Spleen (tissue), 11 donors: ENCODE results near the gene ADCY4. TPM values are rescaled to one million over a fixed set of nuclear protein-coding genes. Genes with fewer than 3 reads are reported as not detected.

ENCODE experiments used
- DNase-seq: peaks from one replicate; pipeline ENCODE4 v3.0.0-alpha.2; 2020
- H3K27ac ChIP-seq, 8 donors: fragments of 200-600 bp; sonication (generic) in 7 of 8; 1 replicate in 4 of 8; 2 replicates in 4 of 8; pipeline versions ENCODE4 v1.5.0 to v1.8.0; 2016 to 2021; ENCODE audit warnings: inconsistent platforms in 4 of 8, mild to moderate bottlenecking in 4 of 8, moderate library complexity in 1 of 8
- H3K27me3 ChIP-seq, 7 donors: fragments of 200-600 bp; sonication (generic) in 6 of 7; replicated peaks in 1 of 7; 1 replicate in 4 of 7; 2 replicates in 3 of 7; pipeline versions ENCODE4 v1.5.0 to v1.8.0; 2016 to 2021; ENCODE audit warnings: inconsistent platforms in 3 of 7, mild to moderate bottlenecking in 1 of 7
- H3K36me3 ChIP-seq, 6 donors: fragments of 200-600 bp; sonication (generic) in 5 of 6; 1 replicate in 4 of 6; 2 replicates in 2 of 6; pipeline versions ENCODE4 v1.5.0 to v1.8.0; 2016 to 2021; ENCODE audit warnings: inconsistent platforms in 2 of 6
- H3K4me1 ChIP-seq, 6 donors: fragments of 200-600 bp; sonication (generic) in 5 of 6; 1 replicate in 3 of 6; 2 replicates in 3 of 6; pipeline versions ENCODE4 v1.5.0 to v1.8.0; 2016 to 2021; ENCODE audit warnings: inconsistent platforms in 3 of 6
- H3K4me3 ChIP-seq, 8 donors: fragments of 200-600 bp; sonication (generic) in 7 of 8; 1 replicate in 4 of 8; 2 replicates in 4 of 8; pipeline versions ENCODE4 v1.5.0 to v1.8.0; 2016 to 2021; ENCODE audit warnings: inconsistent platforms in 4 of 8, mild to moderate bottlenecking in 4 of 8, moderate library complexity in 2 of 8
- H3K9me3 ChIP-seq, 8 donors: fragments of 200-600 bp; sonication (generic) in 7 of 8; 1 replicate in 4 of 8; 2 replicates in 4 of 8; pipeline versions ENCODE4 v1.5.0 to v1.8.0; 2016 to 2021; ENCODE audit warnings: inconsistent platforms in 4 of 8
- POLR2A ChIP-seq, 3 donors: fragments of 450-650 bp; IDR thresholded peaks; one replicate each; pipeline ENCODE4 v1.5.1; 2017; ENCODE audit warnings: antibody characterized with exemption in 3 of 3, mild to moderate bottlenecking in 1 of 3
- POLR2AphosphoS5 ChIP-seq, 3 donors: sonication (generic); formaldehyde crosslinking; IDR thresholded peaks; one replicate each; pipeline ENCODE4 v1.5.1; 2017; ENCODE audit warnings: antibody characterized with exemption in 3 of 3
- WGBS, 5 donors: extraction: QIAGEN DNeasy Blood & Tissue Kit in 3 of 5; methylation state at CpG; one replicate each; pipeline versions ENCODE4 v1.1.5 to v1.1.7; 2013 to 2018; 5-methylcytosine and 5-hydroxymethylcytosine counted together
- intact Hi-C: fragments of 100-400 bp; cut with DNase I; formaldehyde crosslinking; loops from one replicate; pipeline ENCODE4 v1.15.0; 2023; ENCODE audit warnings: low total_unique reads
- polyA plus RNA-seq, 3 donors: library from polyadenylated mRNA; stranded (reverse); fragments of 200-250 nt; gene quantifications; one replicate each; pipeline ENCODE4 v1.2.1, GENCODE V29; 2013
- total RNA-seq, 7 donors: library from RNA; depleted of rRNA in 3 of 7; stranded (reverse); fragments of >200 nt in 3 of 7; fragmentation: NEBNext Ultra II Directional in 4 of 7; extraction: Animal tissue kit (Norgen Biotek cat#: 25700) in 4 of 7; gene quantifications; one replicate each; pipeline versions ENCODE4 v1.1.0 to v1.2.1, GENCODE V29; 2016 to 2021
- TF ChIP-seq, protein P1 (sequence below), 11 experiments: fragments of 200-600 bp in 7 of 11; fragments of 450-650 bp in 4 of 11; sonication (generic) in 4 of 11; IDR thresholded peaks in 8 of 11; conservative IDR thresholded peaks in 3 of 11; 1 replicate in 7 of 11; 2 replicates in 4 of 11; pipeline versions ENCODE4 v1.4.0 to v1.8.0; 2016 to 2021; ENCODE audit warnings: antibody characterized with exemption in 11 of 11, inconsistent platforms in 4 of 11, mild to moderate bottlenecking in 1 of 11
- donor health status: healthy with polysubstance abuse.
- donor health status: DM: no; HTN: no; CAD: no; lungs with moderate emphysema.
- donor health status: DM: no; HTN: no; CAD: no.
- donor health status: Bipolar disorder and iron deficiency.
- donor health status: healthy.
- donor health status: DM: no; HTN: no; CAD: no.
- donor health status: DM: yes; HTN: yes; CAD: no.

Gene ADCY4
- total and polyA plus RNA-seq, 10 donors: 13.0 to 114 (median 56.7) TPM

DNA sequence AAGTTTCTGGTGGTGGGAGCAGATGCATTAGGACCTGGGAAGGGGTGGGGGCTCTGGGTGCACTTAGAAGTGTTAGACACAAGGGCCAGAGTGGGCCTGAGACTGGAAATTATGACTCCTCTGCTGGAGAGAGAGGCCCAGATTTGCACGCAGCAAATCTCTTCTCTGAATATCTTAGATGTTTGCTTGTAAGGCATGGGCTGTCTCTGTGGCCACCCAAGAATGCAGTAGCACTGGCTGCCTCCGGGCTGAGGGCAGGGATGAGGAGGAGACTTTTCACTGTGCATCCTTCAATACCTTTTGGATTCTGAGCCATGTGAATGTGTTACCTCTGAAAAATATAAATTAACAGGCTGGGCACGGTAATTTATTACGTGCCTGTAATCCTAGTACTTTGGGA, 49.5 kb downstream of the ADCY4 start:
- no peaks in the 10 kb centered on the region for H3K27me3 ChIP-seq
- no peaks in the 10 kb centered on the region for H3K9me3 ChIP-seq
- 89 to 94% (median 91%) methylated on average over 4 of the region's 4 CpGs for WGBS, 5 donors
- peaks cover 3 to 44% (median 16%) of the 10 kb centered on the region in 6 donors for H3K4me1 ChIP-seq
- intact Hi-C loops: no loop called here
- TF ChIP-seq POLR2AphosphoS5 (IDR thresholded peaks at IDR 0.05) (no peak), POLR2A (IDR thresholded peaks at IDR 0.05) (no peak)
- TF ChIP-seq, protein P1, sequence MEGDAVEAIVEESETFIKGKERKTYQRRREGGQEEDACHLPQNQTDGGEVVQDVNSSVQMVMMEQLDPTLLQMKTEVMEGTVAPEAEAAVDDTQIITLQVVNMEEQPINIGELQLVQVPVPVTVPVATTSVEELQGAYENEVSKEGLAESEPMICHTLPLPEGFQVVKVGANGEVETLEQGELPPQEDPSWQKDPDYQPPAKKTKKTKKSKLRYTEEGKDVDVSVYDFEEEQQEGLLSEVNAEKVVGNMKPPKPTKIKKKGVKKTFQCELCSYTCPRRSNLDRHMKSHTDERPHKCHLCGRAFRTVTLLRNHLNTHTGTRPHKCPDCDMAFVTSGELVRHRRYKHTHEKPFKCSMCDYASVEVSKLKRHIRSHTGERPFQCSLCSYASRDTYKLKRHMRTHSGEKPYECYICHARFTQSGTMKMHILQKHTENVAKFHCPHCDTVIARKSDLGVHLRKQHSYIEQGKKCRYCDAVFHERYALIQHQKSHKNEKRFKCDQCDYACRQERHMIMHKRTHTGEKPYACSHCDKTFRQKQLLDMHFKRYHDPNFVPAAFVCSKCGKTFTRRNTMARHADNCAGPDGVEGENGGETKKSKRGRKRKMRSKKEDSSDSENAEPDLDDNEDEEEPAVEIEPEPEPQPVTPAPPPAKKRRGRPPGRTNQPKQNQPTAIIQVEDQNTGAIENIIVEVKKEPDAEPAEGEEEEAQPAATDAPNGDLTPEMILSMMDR (IDR thresholded peaks at IDR 0.05 in 8 of 11, conservative IDR thresholded peaks at IDR 0.05 in 3 of 11): no peak
- H3K36me3 ChIP-seq: peaks cover 0 to 15% (median 12%) of the 10 kb centered on the region in 6 donors
- no peak overlapping the region for H3K4me3 ChIP-seq
- no peak overlapping the region for H3K27ac ChIP-seq
- no peak for DNase-seq

DNA sequence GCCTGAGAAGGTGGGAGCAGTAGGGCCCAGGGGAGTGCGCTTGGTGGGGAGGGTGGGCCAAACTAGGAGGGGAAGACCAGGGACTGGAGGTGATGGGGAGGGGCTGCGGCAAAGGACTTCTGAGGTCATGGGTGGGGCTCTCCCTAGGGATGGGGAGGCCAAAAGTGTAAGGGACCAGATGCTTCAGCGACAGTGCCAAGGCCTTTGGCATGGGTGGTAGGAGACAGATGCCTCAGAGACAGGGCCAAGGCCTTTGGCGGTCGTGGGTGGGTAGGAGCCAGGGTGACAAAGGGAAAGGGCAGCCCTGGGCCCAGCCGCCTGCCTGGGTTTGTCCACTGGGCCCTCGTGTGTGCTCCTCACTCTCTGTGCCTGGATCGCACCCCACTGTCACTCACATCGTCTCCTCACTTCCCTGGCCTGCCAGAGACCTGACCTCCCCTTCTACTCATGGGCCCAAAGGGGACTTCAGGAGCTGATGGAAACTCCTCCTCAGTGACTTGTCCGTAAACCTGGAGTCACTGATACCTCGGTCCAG, 50.3 kb downstream of the ADCY4 start:
- Histone ChIP-seq H3K9me3 (no peaks in the 10 kb centered on the region), H3K27ac (no peak overlapping the region), H3K27me3 (no peaks in the 10 kb centered on the region), H3K4me1 (peaks cover under 1 to 44% (median 24%) of the 10 kb centered on the region in 6 donors), H3K36me3 (peaks cover 0 to 7% (median 5%) of the 10 kb centered on the region in 6 donors), H3K4me3 (no peak overlapping the region)
- intact Hi-C loops: no loop called here
- WGBS, 5 donors: 80 to 89% (median 83%) methylated on average over 8 to 11 of the region's 11 CpGs
- no peak for DNase-seq
- TF ChIP-seq, protein P1 (IDR thresholded peaks at IDR 0.05 in 8 of 11, conservative IDR thresholded peaks at IDR 0.05 in 3 of 11): no peak
- no peak for TF ChIP-seq POLR2AphosphoS5 (IDR thresholded peaks at IDR 0.05)
- no peak for TF ChIP-seq POLR2A (IDR thresholded peaks at IDR 0.05)

DNA sequence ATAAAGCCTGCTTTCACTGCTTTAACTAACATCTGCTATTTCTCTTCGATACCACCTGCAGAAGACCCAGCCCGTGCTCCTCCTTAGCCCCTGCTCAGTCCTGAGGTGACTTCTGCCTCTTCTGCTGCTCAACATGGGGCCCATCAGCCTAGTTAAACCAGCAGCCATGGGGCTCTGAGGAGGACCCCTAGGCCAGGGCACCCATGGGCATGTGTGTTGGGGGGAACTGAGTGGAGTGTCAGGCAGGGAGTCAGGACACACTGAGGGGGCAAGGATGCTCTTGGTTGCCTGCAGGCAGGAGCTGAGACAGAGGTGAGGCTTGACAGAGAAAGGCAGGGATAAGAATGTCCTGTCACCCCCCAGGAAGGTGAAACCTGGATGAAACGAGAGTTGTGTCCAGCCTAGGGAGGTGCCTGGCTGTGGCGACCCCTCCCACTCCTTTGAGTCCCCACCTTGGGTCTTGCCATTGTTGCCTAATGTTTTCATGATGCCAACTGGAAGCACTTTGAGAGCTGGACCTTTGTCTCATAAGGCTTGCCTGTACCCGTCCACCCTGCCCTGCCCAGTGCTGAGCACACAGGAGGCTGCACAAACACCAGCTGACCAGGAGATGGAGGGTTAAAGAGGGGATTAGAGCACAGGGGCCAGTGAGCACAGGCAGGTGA, 50.9 kb downstream of the ADCY4 start:
- Histone ChIP-seq H3K4me1 (peaks cover 7 to 46% (median 30%) of the 10 kb centered on the region in 6 donors), H3K27ac (no peak overlapping the region), H3K4me3 (no peak overlapping the region), H3K36me3 (peaks cover 0 to under 1% (median 0%) of the 10 kb centered on the region in 6 donors), H3K27me3 (no peaks in the 10 kb centered on the region), H3K9me3 (no peaks in the 10 kb centered on the region)
- intact Hi-C loops: no loop called here
- WGBS, 5 donors: 93 to 98% (median 96%) methylated on average over 4 to 5 of the region's 5 CpGs
- TF ChIP-seq POLR2AphosphoS5 (IDR thresholded peaks at IDR 0.05) (no peak), POLR2A (IDR thresholded peaks at IDR 0.05) (no peak)
- TF ChIP-seq, protein P1 (IDR thresholded peaks at IDR 0.05 in 8 of 11, conservative IDR thresholded peaks at IDR 0.05 in 3 of 11): no peak
- peak; percentile 59 for DNase-seq

DNA sequence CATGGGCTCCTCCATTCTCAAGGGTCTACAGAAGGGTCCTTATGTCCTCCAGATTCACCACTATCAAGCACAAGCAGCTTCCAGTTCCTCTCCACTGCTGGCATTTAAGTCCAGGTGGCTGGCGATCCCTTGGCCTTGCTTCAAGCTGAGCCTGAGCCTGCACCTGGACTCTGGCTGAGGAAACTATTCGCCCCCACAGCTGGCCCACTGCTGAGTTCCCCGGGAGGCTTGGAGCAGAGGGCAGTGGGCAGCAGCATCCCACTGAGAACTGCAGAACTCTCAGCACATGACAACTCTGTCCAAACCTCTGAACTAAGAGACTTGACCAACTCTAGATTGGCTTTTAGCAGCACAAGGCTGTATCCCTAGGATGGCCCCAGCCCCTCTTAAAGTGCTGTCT, 52.1 kb downstream of the ADCY4 start:
- Histone ChIP-seq H3K4me1 (peaks cover 7 to 58% (median 42%) of the 10 kb centered on the region in 6 donors), H3K4me3 (no peak overlapping the region), H3K36me3 (no peaks in the 10 kb centered on the region), H3K27ac (peak overlapping the region in 2 of 8 donors; percentile 64 to 68), H3K27me3 (no peaks in the 10 kb centered on the region), H3K9me3 (no peaks in the 10 kb centered on the region)
- DNase-seq: peak; percentile 59
- 80 to 89% (median 86%) methylated on average over 1 to 3 of the region's 3 CpGs for WGBS, 5 donors
- TF ChIP-seq POLR2AphosphoS5 (IDR thresholded peaks at IDR 0.05): no peak
- no peak for TF ChIP-seq POLR2A (IDR thresholded peaks at IDR 0.05)
- TF ChIP-seq, protein P1 (IDR thresholded peaks at IDR 0.05 in 8 of 11, conservative IDR thresholded peaks at IDR 0.05 in 3 of 11): no peak
- intact Hi-C loops: no loop called here
